ENCODE measurements around the gene TMEM259.

The TMEM259 gene

GRCh38 chr19:1055028-1055425 lies 34.1 kb upstream of the TMEM259 start:
- no peak for DNase-seq (ENCODE audit: low spot score)

GRCh38 chr19:1054102-1055027 lies 33.4 kb upstream of the TMEM259 start:
- no peak for DNase-seq (ENCODE audit: low spot score)

GRCh38 chr19:1053176-1054101 lies 32.5 kb upstream of the TMEM259 start:
- DNase-seq (ENCODE audit: low spot score), result no peak

GRCh38 chr19:1052349-1052975 lies 31.5 kb upstream of the TMEM259 start:
- DNase-seq (ENCODE audit: low spot score), result no peak

GRCh38 chr19:1051791-1052190 lies 30.9 kb upstream of the TMEM259 start:
- no peak for DNase-seq (ENCODE audit: low spot score)

- DNase-seq (ENCODE audit: low spot score), result no peak
Measured at GRCh38 chr19:1050989-1051788, 30.3 kb upstream of the TMEM259 start.

GRCh38 chr19:1049800-1050199 lies 28.9 kb upstream of the TMEM259 start:
- DNase-seq (ENCODE audit: low spot score), result no peak

- DNase-seq (ENCODE audit: low spot score), result no peak
Measured at GRCh38 chr19:1049106-1049505, 28.2 kb upstream of the TMEM259 start.

- DNase-seq (ENCODE audit: low spot score), result no peak
Measured at GRCh38 chr19:1047696-1048147, 26.8 kb upstream of the TMEM259 start.

GRCh38 chr19:1046836-1047695 lies 26.1 kb upstream of the TMEM259 start:
- DNase-seq (ENCODE audit: low spot score), result no peak

- no peak for DNase-seq (ENCODE audit: low spot score)
Measured at GRCh38 chr19:1046117-1046626, 25.2 kb upstream of the TMEM259 start.

GRCh38 chr19:1045247-1045603 lies 24.3 kb upstream of the TMEM259 start:
- no peak for DNase-seq (ENCODE audit: low spot score)

GRCh38 chr19:1042689-1043511 lies 22.0 kb upstream of the TMEM259 start:
- DNase-seq (ENCODE audit: low spot score), result no peak

- DNase-seq (ENCODE audit: low spot score), result no peak
Measured at GRCh38 chr19:1041835-1042685, 21.1 kb upstream of the TMEM259 start.

- peak; percentile 60 for DNase-seq (ENCODE audit: low spot score)
Measured at GRCh38 chr19:1041272-1041834, 20.4 kb upstream of the TMEM259 start.

- DNase-seq (ENCODE audit: low spot score), result peak; percentile 100
Measured at GRCh38 chr19:1040476-1041271, 19.8 kb upstream of the TMEM259 start.
